MM.1S (cell line): ENCODE results near the gene KRTAP1-1.

Experiments
- DNase-seq: peaks from one replicate; pipeline ENCODE4 v3.0.0-alpha.2; 2015
- H2AFZ ChIP-seq: fragments of 300-600 bp; sonication (generic); 2 replicates; pipeline ENCODE4 v1.6.0; 2016; ENCODE audit warnings: antibody characterized with exemption, low read length
- H3F3A ChIP-seq: fragments of 300-600 bp; sonication (generic); 2 replicates; pipeline ENCODE4 v1.6.1; 2016; ENCODE audit warnings: mild to moderate bottlenecking, antibody characterized with exemption, low read length, moderate library complexity, mixed read lengths; ENCODE audit not compliant: insufficient read depth
- H3K27ac ChIP-seq: fragments of 300-600 bp; sonication (generic); 2 replicates; pipeline ENCODE4 v1.5.1; 2016; ENCODE audit warnings: mild to moderate bottlenecking, low read length
- H3K27me3 ChIP-seq: fragments of 300-600 bp; sonication (generic); replicated peaks from 2 replicates; pipeline ENCODE4 v1.6.0; 2016; ENCODE audit warnings: low read length; ENCODE audit not compliant: insufficient read depth
- H3K36me3 ChIP-seq: fragments of 300-600 bp; sonication (generic); replicated peaks from 2 replicates; pipeline ENCODE4 v1.6.1; 2016; ENCODE audit warnings: mild to moderate bottlenecking, low read length, mixed read lengths; ENCODE audit not compliant: insufficient read depth
- H3K4me1 ChIP-seq: fragments of 300-600 bp; sonication (generic); 2 replicates; pipeline ENCODE4 v1.6.1; 2016; ENCODE audit warnings: low read length, mixed read lengths
- H3K4me2 ChIP-seq: fragments of 300-600 bp; sonication (generic); 2 replicates; pipeline ENCODE4 v1.6.0; 2016; ENCODE audit warnings: low read depth, low read length
- H3K4me3 ChIP-seq: fragments of 300-600 bp; sonication (generic); 2 replicates; pipeline ENCODE4 v1.5.1; 2016; ENCODE audit warnings: low read length, mixed read lengths
- H3K79me2 ChIP-seq: fragments of 300-600 bp; sonication (generic); 2 replicates; pipeline ENCODE4 v1.6.1; 2016; ENCODE audit warnings: mixed run types, low read length, mixed read lengths
- H3K9ac ChIP-seq: fragments of 300-600 bp; sonication (generic); 2 replicates; pipeline ENCODE4 v1.6.1; 2016; ENCODE audit warnings: low read length, mixed read lengths
- H3K9me2 ChIP-seq: fragments of 300-600 bp; sonication (generic); replicated peaks from 2 replicates; pipeline ENCODE4 v1.6.1; 2016; ENCODE audit warnings: mild to moderate bottlenecking, low read length, mixed read lengths; ENCODE audit not compliant: insufficient read depth
- H3K9me3 ChIP-seq: fragments of 300-600 bp; sonication (generic); replicated peaks from 2 replicates; pipeline ENCODE4 v1.6.1; 2016; ENCODE audit warnings: mild to moderate bottlenecking, low read length, mixed read lengths; ENCODE audit not compliant: insufficient read depth
- H4K20me1 ChIP-seq: fragments of 300-600 bp; sonication (generic); 2 replicates; pipeline ENCODE4 v1.6.1; 2016; ENCODE audit warnings: mild to moderate bottlenecking, low read length, moderate library complexity, mixed read lengths; ENCODE audit not compliant: insufficient read depth
- EZH2 ChIP-seq: fragments of 300-600 bp; sonication (generic); optimal IDR thresholded peaks from 2 replicates; pipeline ENCODE3; 2017; ENCODE audit warnings: low read depth, mild to moderate bottlenecking, antibody characterized with exemption, low read length, mixed read lengths
- EZH2phosphoT487 ChIP-seq: fragments of 300-600 bp; sonication (generic); IDR thresholded peaks from 2 replicates; pipeline ENCODE4 v1.6.1; 2018; ENCODE audit warnings: antibody characterized with exemption, low read length
- TF ChIP-seq, protein P1 (sequence below): fragments of 300-600 bp; sonication (generic); IDR thresholded peaks from 2 replicates; pipeline ENCODE4 v1.5.1; 2016; ENCODE audit warnings: antibody characterized with exemption, low read length, mixed read lengths

Gene KRTAP1-1

DNA sequence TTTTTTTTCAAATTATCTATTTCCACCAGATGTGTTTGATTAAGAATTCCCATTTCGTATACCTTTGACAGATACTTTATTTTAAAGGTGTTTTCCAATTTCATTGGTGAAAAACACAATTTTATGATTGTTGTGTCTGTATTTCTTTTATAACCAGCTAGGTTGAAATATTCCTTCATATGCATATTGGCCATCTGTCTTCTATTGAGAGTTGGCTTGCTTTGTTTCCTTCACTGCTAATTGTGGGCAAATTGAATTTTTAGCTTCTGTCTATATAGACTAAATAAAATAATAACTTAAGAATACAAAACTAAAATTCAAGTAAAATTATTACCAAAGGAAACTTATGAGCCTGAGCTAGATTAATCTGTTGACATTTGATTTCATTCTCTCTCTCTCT is 46.1 kb downstream of the KRTAP1-1 start:
- H3K79me2 ChIP-seq = no peaks in the 10 kb centered on the region
- H3K4me2 ChIP-seq = no peak overlapping the region
- H3K27ac ChIP-seq = no peak overlapping the region
- no peaks in the 10 kb centered on the region for H3F3A ChIP-seq
- DNase-seq = no peak
- no peak overlapping the region for H2AFZ ChIP-seq
- no peaks in the 10 kb centered on the region for H3K27me3 ChIP-seq
- TF ChIP-seq, protein P1, sequence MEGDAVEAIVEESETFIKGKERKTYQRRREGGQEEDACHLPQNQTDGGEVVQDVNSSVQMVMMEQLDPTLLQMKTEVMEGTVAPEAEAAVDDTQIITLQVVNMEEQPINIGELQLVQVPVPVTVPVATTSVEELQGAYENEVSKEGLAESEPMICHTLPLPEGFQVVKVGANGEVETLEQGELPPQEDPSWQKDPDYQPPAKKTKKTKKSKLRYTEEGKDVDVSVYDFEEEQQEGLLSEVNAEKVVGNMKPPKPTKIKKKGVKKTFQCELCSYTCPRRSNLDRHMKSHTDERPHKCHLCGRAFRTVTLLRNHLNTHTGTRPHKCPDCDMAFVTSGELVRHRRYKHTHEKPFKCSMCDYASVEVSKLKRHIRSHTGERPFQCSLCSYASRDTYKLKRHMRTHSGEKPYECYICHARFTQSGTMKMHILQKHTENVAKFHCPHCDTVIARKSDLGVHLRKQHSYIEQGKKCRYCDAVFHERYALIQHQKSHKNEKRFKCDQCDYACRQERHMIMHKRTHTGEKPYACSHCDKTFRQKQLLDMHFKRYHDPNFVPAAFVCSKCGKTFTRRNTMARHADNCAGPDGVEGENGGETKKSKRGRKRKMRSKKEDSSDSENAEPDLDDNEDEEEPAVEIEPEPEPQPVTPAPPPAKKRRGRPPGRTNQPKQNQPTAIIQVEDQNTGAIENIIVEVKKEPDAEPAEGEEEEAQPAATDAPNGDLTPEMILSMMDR = no peak
- TF ChIP-seq EZH2phosphoT487 (no peak), EZH2 (no peak)
- no peaks in the 10 kb centered on the region for H3K36me3 ChIP-seq
- H3K9me3 ChIP-seq = no peaks in the 10 kb centered on the region
- no peaks in the 10 kb centered on the region for H3K4me1 ChIP-seq
- no peak overlapping the region for H3K4me3 ChIP-seq
- H3K9ac ChIP-seq = no peak overlapping the region
- no peaks in the 10 kb centered on the region for H3K9me2 ChIP-seq
- H4K20me1 ChIP-seq = no peaks in the 10 kb centered on the region

DNA sequence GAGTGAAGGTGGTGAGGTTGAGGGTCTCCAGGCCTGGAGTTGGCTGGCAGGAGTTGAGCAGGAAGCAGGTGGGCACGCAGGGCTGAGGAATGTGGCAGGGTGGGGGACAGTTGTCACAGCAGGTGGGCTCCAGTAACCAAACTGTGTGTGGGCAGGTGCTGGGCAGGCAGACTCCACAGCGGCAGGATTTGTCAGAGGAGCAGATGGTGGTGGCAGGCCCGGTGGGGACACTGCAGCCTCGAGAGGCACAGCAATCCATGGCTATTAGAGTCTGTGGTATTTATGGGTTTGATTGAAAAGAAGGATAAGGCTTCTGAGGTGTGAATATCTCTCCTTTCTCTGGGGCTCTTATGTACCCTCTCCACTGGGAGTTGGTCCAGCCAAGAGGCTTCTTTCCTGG is 47.4 kb downstream of the KRTAP1-1 start, which contains the start of gene KRTAP3-3:
KRTAP3-3 (minus strand) TSS at position 326 of the 400 bp plus-strand sequence; CDS start at position 259, 67 bp downstream.
- Histone ChIP-seq H3K27me3 (no peaks in the 10 kb centered on the region), H3K36me3 (no peaks in the 10 kb centered on the region), H3K9ac (no peak within 1 kb of the TSS), H3K4me3 (no peak within 1 kb of the TSS), H3K9me2 (no peaks in the 10 kb centered on the region), H3F3A (no peaks in the 10 kb centered on the region), H3K9me3 (no peaks in the 10 kb centered on the region), H4K20me1 (no peaks in the 10 kb centered on the region), H3K4me1 (no peaks in the 10 kb centered on the region), H3K27ac (no peak within 1 kb of the TSS), H3K4me2 (no peak within 1 kb of the TSS), H2AFZ (no peak within 1 kb of the TSS), H3K79me2 (no peaks in the 10 kb centered on the region)
- TF ChIP-seq, protein P1 = no peak
- TF ChIP-seq EZH2phosphoT487 (no peak), EZH2 (no peak)
- DNase-seq = no peak

DNA sequence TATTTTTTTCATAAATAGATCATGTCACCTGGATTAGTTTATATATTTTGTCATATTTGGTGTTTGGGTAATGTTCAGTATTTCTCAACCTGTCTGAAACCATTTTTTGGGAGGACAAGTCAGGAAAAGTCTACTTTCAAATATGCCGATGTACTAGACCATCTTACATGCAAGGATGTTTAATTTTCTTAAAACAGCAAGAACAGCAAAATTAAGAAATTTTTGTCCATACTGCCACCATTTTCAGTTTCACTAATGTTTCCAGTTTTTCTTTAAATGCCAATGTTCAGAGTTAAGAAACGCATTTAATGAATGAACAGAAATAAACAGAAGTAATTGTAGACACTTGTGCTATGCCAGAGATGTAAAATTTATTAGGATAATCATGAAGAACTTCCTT is 48.2 kb downstream of the KRTAP1-1 start:
- TF ChIP-seq, protein P1 = no peak
- TF ChIP-seq EZH2phosphoT487 (no peak), EZH2 (no peak)
- Histone ChIP-seq H3K4me2 (no peak overlapping the region), H3K79me2 (no peaks in the 10 kb centered on the region), H3K9ac (no peak overlapping the region), H3F3A (no peaks in the 10 kb centered on the region), H3K4me3 (no peak overlapping the region), H3K27ac (no peak overlapping the region), H3K36me3 (no peaks in the 10 kb centered on the region), H3K9me3 (no peaks in the 10 kb centered on the region), H3K4me1 (no peaks in the 10 kb centered on the region), H3K9me2 (no peaks in the 10 kb centered on the region), H2AFZ (no peak overlapping the region), H4K20me1 (no peaks in the 10 kb centered on the region), H3K27me3 (no peaks in the 10 kb centered on the region)
- DNase-seq = no peak
